HEK293T (cell line): Measurements from ENCODE around the gene C16orf96.

Source experiments
- BHLHE40 ChIP-seq: fragments of 450-650 bp; IDR thresholded peaks from 2 replicates; pipeline ENCODE4 v1.6.1; 2016; ENCODE audit warnings: mild to moderate bottlenecking, moderate library complexity, borderline replicate concordance
- FOXK2 ChIP-seq: fragments of 450-650 bp; IDR thresholded peaks from 2 replicates; pipeline ENCODE4 v1.6.1; 2016; ENCODE audit warnings: mild to moderate bottlenecking
- FOXM1 ChIP-seq: fragments of 450-650 bp; IDR thresholded peaks from 2 replicates; pipeline ENCODE4 v1.6.1; 2017; ENCODE audit warnings: mild to moderate bottlenecking, borderline replicate concordance
- LEF1 ChIP-seq: fragments of 450-650 bp; IDR thresholded peaks from 2 replicates; pipeline ENCODE4 v1.6.1; 2017; ENCODE audit warnings: mild to moderate bottlenecking, borderline replicate concordance
- NFRKB ChIP-seq: fragments of 450-650 bp; IDR thresholded peaks from 2 replicates; pipeline ENCODE4 v1.6.1; 2016; ENCODE audit warnings: mild to moderate bottlenecking, moderate library complexity
- SP1 ChIP-seq: fragments of 450-650 bp; IDR thresholded peaks from 2 replicates; pipeline ENCODE4 v1.6.1; 2017
- SUZ12 ChIP-seq: fragments of 450-650 bp; IDR thresholded peaks from 2 replicates; pipeline ENCODE4 v1.6.1; 2016; ENCODE audit warnings: mild to moderate bottlenecking
- ZNF384 ChIP-seq: fragments of 450-650 bp; IDR thresholded peaks from 2 replicates; pipeline ENCODE4 v1.6.1; 2016

DNA sequence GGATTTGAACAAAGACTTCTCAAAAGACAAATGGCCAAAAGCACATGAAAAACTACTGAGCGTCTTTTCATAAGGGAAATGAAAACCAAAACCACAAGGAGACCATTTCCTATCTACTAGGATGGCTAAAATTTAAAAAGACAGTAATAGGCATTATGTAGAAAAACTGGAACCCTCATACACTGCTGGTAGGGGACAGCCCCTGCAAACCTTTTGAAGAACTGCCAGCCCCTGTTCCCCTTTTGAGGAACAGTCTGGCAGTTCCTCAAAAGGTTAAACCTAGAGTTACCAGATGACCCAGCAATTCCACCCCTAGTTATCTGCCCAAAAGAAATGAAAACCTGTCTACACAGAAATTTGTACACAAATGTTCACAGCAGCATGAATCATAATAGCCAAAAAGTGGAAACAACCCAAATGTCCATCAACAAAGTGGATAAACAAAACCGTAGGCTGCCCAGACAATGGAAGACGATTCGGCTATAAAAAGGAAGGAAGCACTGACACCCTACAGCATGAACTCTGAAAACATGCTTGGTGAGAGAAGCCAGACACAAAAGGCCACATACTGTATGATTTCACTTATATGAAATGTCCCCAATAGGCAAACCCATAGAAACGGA, 40.4 kb upstream of the C16orf96 start:
- TF ChIP-seq FOXM1 (no peak), FOXK2 (no peak), ZNF384 (no peak), SUZ12 (no peak), SP1 (no peak), LEF1 (no peak), BHLHE40 (no peak), NFRKB (no peak)
